ENCODE measurements around the gene SPAG6.
"Not testable (repeated sequence)": the region's sequence is repeated elsewhere in the genome, so short reads cannot be mapped to it uniquely, and the experiment has no call there.

The SPAG6 gene

GRCh38 chr10:22381262-22381661 is 36.0 kb downstream of the SPAG6 start:
- no peak for DNase-seq

- DNase-seq, result no peak
Observed at GRCh38 chr10:22386503-22386902, 41.2 kb downstream of the SPAG6 start.

- no peak for DNase-seq
Observed at GRCh38 chr10:22389856-22390589, 44.7 kb downstream of the SPAG6 start.

GRCh38 chr10:22391600-22391999 is 46.3 kb downstream of the SPAG6 start:
- DNase-seq, result no peak

- DNase-seq, result not testable (repeated sequence)
Observed at GRCh38 chr10:22396195-22396594, 50.9 kb downstream of the SPAG6 start.

- not testable (repeated sequence) for DNase-seq
Observed at GRCh38 chr10:22406916-22407315, 61.6 kb downstream of the SPAG6 start.

GRCh38 chr10:22410394-22410793 is 65.1 kb downstream of the SPAG6 start:
- no peak for DNase-seq

- DNase-seq, result no peak
Observed at GRCh38 chr10:22410846-22411245, 65.5 kb downstream of the SPAG6 start.

GRCh38 chr10:22414146-22414545 is 68.8 kb downstream of the SPAG6 start:
- no peak for DNase-seq

- DNase-seq, result no peak
Observed at GRCh38 chr10:22415072-22415471, 69.8 kb downstream of the SPAG6 start.

- no peak for DNase-seq
Observed at GRCh38 chr10:22417736-22418268, 72.5 kb downstream of the SPAG6 start.

- no peak for DNase-seq
Observed at GRCh38 chr10:22420787-22421517, 75.7 kb downstream of the SPAG6 start.

- DNase-seq, result no peak
Observed at GRCh38 chr10:22426653-22427052, 81.4 kb downstream of the SPAG6 start.

- DNase-seq, result no peak
Observed at GRCh38 chr10:22427101-22427500, 81.8 kb downstream of the SPAG6 start.

GRCh38 chr10:22427890-22428571 is 82.7 kb downstream of the SPAG6 start:
- DNase-seq, result no peak

GRCh38 chr10:22429146-22429545 is 83.8 kb downstream of the SPAG6 start:
- no peak for DNase-seq

- no peak for DNase-seq
Observed at GRCh38 chr10:22429981-22430421, 84.7 kb downstream of the SPAG6 start.

- DNase-seq, result peak; percentile 23
Observed at GRCh38 chr10:22433875-22434274, 88.6 kb downstream of the SPAG6 start.

GRCh38 chr10:22434521-22434920 is 89.2 kb downstream of the SPAG6 start:
- DNase-seq, result no peak

GRCh38 chr10:22435650-22436049 is 90.4 kb downstream of the SPAG6 start:
- no peak for DNase-seq

GRCh38 chr10:22436526-22436892 is 91.2 kb downstream of the SPAG6 start:
- no peak for DNase-seq

GRCh38 chr10:22436893-22437619 is 91.8 kb downstream of the SPAG6 start:
- DNase-seq, result peak; percentile 32

Measured in 8988T (cell line).